Bronchus fibroblast of lung (primary cell): Measurements from ENCODE around the gene CCDC90B. TPM values are rescaled to one million over a fixed set of nuclear protein-coding genes. Genes with fewer than 3 reads are reported as not detected.

ENCODE experiments used
- total RNA-seq: library from RNA; depleted of rRNA; stranded (reverse); fragments of >200 nt; gene quantifications from 2 replicates; pipeline ENCODE4 v1.2.3, GENCODE V29; 2015

Gene CCDC90B, protein sequence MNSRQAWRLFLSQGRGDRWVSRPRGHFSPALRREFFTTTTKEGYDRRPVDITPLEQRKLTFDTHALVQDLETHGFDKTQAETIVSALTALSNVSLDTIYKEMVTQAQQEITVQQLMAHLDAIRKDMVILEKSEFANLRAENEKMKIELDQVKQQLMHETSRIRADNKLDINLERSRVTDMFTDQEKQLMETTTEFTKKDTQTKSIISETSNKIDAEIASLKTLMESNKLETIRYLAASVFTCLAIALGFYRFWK
- 39.1 and 45.6 TPM in 2 replicates for total RNA-seq

GRCh38 chr11:83285771-83286528 is at the start of gene CCDC90B:
Gene CCDC90B (minus strand): TSS chr11:83286367. CDS start chr11:83285972, 395 bp downstream.

Other genes with a start within 250 kb of the CCDC90B start
- gene RAB30, start 214.5 kb downstream of the CCDC90B start, total RNA-seq, result 4.6 and 7.4 TPM in 2 replicates
- 15.3 and 21.6 TPM in 2 replicates for gene PCF11, start 129.2 kb downstream of the CCDC90B start, total RNA-seq
- 4.2 and 4.8 TPM in 2 replicates for gene ANKRD42, start 92.7 kb downstream of the CCDC90B start, total RNA-seq